A549 treated with AZD9567 at 1 μM for 4 hours (cell line): ENCODE results near the gene CPHXL2. TPM values are rescaled to one million over a fixed set of nuclear protein-coding genes. Genes with fewer than 3 reads are reported as not detected.

ENCODE experiments used
- total RNA-seq: library from RNA; stranded (reverse); fragments of 200-300 nt; extraction: Qiagen RNA extraction; gene quantifications from 5 replicates; pipeline ENCODE4 v1.2.3, GENCODE V29; 2022; ENCODE audit not compliant: insufficient read depth

Gene CPHXL2
- total RNA-seq, result not detected in 5 replicates

DNA sequence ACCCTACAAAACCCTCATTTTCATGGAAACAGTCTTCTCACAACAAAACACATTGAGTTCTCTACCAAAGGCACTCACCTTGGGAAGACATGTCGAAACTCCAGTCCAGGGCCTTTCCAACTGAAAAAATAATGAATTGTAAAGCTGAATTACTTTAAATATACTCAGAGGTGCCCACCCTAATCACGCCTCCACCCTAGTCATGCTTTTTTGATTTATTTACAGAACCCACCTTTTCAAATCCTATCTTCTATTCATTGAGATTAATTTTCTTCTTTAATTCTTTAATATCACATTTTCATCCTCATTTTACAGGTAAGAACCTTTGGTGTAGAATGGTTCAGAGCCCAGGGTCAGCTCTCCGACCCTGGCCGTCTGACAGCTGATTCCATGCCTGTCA is at the start of gene CPHXL2:
Gene CPHXL2 (minus strand): TSS at position 101 of the 400 bp plus-strand sequence. CDS start 10 bp downstream, at position 91.

DNA sequence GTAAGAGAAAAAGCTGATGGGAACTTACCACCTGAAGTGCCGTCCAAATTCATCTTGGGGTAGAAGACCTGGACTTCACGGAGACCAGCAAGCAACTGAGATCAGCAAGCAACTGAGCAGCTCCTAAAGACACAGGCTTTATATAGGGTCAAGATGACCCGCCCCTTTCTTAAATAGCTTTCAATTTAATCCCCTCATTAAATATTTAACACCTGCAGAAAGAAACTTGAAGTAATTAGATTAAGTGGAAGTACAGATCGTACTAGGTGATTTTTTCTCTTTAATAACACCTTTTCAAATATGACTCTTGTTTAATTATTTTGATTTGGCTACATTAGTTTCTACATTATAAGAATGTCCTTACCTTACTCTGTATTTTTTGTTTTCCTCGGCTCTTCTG is 49.6 kb upstream of the CPHXL2 start, which contains the start of gene CPHXL:
Gene CPHXL (minus strand): TSS at position 101 of the 400 bp plus-strand sequence. CDS start 48 bp downstream, at position 53.

GRCh38 chr16:75701361-75701760 is 24.6 kb upstream of the CPHXL2 start, which contains the start of gene DUXB:
Gene DUXB (minus strand): TSS chr16:75701461. CDS start chr16:75701418, 43 bp downstream.

DNA sequence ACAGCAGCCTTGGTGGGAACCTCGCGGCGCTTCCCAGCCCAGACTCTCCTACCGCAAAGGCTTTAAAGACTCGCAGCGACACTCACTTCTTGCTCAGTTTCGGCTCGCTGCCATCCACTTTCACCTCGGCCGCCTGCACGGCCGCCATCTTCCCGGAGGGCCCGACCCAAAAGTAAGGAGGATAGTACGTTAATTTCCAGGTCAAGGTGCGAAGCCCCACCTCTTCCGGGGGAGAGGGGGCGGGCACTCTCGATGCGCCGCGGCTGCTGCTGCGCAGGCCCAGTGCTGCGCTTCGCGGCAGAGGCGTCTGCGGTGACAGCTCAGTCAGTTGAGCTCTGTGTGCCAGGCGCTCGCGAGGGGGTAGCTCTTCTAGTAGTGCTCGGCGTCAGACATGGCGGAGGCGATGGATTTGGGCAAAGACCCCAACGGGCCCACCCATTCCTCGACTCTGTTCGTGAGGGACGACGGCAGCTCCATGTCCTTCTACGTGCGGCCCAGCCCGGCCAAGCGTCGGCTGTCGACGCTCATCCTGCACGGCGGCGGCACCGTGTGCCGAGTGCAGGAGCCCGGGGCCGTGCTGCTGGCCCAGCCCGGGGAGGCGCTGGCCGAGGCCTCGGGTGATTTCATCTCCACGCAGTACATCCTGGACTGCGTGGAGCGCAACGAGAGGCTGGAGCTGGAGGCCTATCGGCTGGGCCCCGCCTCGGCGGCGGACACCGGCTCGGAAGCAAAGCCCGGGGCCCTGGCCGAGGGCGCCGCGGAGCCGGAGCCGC is 29.1 kb downstream of the CPHXL2 start, which contains the start of the genes KARS1 and TERF2IP:
Gene KARS1 (minus strand): TSS at position 174 of the 773 bp plus-strand sequence. CDS start 26 bp downstream, at position 148.
Gene TERF2IP (plus strand): TSS at position 282 of the 773 bp plus-strand sequence. CDS start 110 bp downstream, at position 392.

DNA sequence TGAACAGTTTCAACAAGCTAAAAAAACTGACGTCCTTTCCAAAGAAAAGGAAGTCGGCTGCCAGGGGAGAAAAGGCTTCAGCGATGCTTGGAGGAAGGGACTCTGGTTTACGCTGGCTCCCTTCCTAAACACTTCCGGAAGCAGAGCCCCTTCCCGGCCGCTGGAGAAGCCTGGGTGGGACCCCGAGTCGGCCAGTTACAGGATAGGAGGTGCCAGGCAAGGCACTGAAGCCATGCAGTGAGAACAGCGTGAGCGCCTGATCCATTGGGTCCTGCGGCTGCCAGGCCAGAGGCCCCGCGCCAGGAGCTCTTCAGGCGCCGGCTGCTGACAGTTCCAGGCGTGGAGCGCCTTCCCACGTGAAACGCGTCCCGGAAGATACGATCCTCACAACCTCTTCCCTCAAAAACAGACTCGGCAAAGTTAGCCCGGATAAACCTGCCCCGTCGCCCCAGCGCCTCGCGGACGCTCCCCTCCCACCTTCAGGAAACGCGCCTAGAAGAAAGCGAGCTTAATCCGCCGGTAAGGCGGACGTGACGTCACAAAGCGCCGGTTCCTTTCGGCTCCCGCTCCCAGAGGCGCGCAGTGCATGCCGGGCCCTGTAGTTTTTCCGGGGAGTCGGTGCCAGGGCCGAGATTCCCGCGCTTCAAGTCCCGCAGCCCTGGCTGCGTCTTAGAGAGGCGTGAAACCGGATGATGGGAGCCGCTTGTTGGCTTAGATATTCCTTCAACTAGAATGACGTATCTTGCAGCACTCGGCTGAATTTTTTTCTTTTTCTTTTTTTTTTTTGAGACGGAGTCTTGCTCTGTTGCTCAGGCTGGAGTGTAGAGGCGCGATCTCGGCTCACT is 53.8 kb downstream of the CPHXL2 start, which contains the start of gene ADAT1:
Gene ADAT1 (minus strand): TSS at position 521 of the 845 bp plus-strand sequence. CDS start 2,482 bp downstream, outside the sequence.

Other genes with a start within 250 kb of the CPHXL2 start
- 53.9 to 76.5 TPM (median 61.0 TPM) in 5 replicates for gene CFDP1, start 243.5 kb downstream of the CPHXL2 start, total RNA-seq
- 15.2 to 18.3 TPM (median 16.9 TPM) in 5 replicates for gene TMEM170A, start 212.3 kb downstream of the CPHXL2 start, total RNA-seq
- 0.12 to 0.20 TPM (median 0.14 TPM) in 4 of 5 replicates, not detected in the other for gene CHST6, start 181.6 kb downstream of the CPHXL2 start, total RNA-seq
- gene CHST5, start 140.9 kb downstream of the CPHXL2 start, total RNA-seq, result 0.03 to 0.18 TPM (median 0.03 TPM) in 3 of 5 replicates, not detected in the others
- 9.4 to 12.9 TPM (median 10.5 TPM) in 5 replicates for gene TMEM231, start 120.8 kb downstream of the CPHXL2 start, total RNA-seq
- 76.4 to 95.7 TPM (median 90.8 TPM) in 5 replicates for gene GABARAPL2, start 110.6 kb downstream of the CPHXL2 start, total RNA-seq
- 28.4 to 40.0 TPM (median 39.5 TPM) in 5 replicates for gene ADAT1, start 53.7 kb downstream of the CPHXL2 start, total RNA-seq
- gene KARS1, start 29.3 kb downstream of the CPHXL2 start, total RNA-seq, result 155 to 203 TPM (median 165 TPM) in 5 replicates
- 45.4 to 51.7 TPM (median 47.7 TPM) in 5 replicates for gene TERF2IP, start 29.2 kb downstream of the CPHXL2 start, total RNA-seq
- gene DUXB, start 24.5 kb upstream of the CPHXL2 start, total RNA-seq, result 0.07 TPM in 1 of 5 replicates, not detected in the others
- not detected in 5 replicates for gene CPHXL, start 49.5 kb upstream of the CPHXL2 start, total RNA-seq